GM21825 (cell line): Measurements from ENCODE around the gene CD2BP2.
"Not testable (repeated sequence)": the region's sequence is repeated elsewhere in the genome, so short reads cannot be mapped to it uniquely, and the experiment has no call there.

Source experiments
- ATAC-seq: cut with Tn5 transposase; IDR thresholded peaks from one replicate; pipeline ENCODE4 v1.9.1; 2021; ENCODE audit warnings: mild to moderate bottlenecking, moderate library complexity; ENCODE audit not compliant: unreplicated experiment

The CD2BP2 gene

DNA sequence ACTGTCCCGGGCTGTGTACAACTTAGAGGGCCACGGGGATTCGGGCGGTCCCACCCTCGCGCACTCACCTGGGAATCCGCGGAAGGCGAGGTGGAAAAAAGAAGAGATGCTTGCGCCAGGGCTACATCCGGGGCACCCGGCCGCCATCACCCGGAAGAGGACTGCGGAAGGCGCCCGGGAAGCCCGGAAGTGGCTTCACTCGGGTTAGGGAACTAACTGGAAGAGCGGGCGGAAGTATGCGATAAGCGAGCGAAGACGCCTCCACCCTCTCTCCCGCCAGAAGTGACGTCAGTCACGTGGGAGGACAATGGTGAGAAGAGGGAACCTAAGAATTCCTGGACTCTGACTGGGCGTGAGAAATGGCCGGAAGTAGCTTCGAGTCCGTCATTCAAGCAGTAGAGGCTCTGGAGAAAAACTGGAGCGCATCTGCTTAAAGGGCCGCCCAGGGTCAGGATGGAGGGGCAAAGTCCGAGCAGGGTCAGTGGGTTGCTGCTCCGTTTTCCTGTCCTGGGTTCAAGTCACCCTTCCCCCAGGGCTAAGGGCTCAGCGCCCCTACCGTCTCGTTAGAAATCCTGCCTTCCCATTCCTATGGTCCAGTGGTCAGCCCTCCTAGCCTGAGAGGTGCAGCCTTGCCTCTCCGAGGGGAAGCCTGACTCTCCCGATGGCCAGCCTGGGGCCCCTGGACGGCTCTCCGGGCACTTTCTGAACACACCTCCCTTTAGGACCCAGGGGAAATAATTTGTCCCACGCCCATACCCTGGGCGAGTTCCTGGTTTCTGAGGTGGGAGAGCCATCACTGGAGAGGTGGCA, at the start of gene CD2BP2:
Gene CD2BP2, minus strand, starts transcription at position 165 of the 810 bp plus-strand sequence. CDS start 627 bp downstream, outside the sequence.
- ATAC-seq: peak; percentile 51

DNA sequence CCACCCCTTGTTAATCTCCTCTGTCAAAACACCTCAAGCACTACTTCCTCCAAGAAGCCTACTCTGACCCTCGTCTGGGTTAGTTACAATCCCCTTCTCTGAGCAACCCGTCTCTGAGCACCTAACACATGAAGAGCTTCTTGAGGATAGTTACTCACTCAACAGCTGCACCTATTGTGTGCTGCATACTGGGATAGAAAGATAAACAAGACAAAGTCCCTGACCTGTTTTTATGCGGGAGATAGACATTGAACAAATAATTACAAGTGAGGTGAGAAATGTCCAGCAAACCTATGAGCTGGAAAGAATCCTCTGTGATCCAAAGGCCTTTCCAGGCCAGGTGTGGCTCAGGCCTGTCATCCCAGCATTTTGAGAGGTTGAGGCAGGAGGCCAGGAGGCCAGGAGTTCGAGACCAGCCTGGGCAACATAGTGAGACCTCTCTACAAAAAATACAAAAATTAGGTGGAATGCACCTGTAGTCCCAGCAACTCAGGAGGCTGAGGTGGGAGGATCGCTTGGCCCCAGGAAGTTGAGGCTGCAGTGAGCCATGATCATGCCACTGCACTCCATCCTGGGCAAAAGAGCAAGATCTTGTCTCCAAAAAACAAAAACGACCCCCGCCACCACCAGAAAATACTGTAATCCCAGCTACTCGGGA, 46.8 kb upstream of the CD2BP2 start:
- ATAC-seq: no peak

DNA sequence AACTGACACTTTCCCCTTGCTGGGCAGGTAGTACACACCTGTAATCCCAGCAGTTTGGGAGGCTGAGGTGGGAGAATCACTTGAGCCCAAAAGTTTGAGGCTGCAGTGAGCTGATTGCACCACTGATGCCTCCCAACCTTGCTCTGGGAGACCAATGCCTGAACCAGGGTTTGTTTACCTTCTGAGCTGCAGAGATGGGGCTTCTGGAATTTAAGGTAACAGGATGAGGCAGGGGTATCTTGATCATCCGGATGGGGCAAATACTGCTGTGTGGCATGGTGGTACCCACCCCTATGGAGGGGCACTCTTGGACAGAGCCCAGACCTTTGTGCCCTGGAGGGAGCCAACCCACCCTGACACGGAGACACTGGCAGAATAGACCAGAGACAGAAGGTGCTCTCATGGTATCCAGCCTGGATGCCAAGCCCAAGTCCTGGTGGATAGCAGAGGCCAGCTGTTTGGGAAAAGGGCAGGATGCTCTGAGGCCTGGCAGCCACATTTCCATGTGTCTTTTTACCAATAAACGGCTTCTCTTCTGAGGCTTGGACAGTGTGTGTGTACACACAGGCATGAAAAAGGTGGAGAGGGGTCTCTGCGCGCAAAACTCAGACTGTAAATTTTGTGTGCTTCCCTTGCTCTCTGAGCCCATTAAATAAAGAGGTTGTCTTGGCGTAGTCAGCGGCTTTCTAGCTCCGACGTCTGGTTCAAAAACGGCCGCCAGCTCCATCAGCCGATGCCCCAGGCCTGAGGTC, 44.5 kb upstream of the CD2BP2 start:
- ATAC-seq: no peak

DNA sequence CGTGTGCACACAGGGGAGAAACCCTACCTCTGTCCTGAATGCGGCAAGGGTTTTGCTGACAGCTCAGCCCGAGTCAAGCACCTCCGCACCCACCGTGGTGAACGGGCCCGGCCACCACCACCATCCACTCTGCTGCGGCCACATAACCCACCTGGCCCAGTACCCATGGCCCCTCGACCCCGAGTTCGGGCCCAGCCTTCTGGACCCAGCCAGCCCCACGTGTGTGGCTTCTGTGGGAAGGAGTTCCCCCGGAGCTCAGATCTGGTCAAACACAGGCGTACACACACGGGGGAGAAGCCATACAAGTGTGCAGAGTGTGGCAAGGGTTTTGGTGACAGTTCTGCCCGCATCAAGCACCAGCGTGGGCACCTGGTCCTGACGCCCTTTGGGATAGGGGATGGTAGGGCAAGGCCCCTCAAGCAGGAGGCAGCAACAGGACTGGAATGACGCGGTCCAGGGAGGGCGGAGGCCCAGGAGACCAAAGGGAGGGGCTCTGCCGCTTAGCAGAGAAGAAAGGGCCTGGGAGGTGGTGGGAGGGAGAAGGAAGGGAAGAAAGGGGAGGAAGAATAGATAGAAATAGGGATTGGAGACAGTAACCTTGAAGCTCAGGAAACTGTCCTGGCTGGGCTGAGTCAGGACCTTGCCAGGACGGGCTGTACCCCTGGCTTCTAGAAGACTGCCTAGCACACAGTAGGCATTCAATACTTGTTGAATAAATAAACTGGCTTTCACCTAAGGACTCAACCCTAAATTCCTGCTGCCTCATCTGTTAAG, 43.7 kb upstream of the CD2BP2 start:
- ATAC-seq: no peak

DNA sequence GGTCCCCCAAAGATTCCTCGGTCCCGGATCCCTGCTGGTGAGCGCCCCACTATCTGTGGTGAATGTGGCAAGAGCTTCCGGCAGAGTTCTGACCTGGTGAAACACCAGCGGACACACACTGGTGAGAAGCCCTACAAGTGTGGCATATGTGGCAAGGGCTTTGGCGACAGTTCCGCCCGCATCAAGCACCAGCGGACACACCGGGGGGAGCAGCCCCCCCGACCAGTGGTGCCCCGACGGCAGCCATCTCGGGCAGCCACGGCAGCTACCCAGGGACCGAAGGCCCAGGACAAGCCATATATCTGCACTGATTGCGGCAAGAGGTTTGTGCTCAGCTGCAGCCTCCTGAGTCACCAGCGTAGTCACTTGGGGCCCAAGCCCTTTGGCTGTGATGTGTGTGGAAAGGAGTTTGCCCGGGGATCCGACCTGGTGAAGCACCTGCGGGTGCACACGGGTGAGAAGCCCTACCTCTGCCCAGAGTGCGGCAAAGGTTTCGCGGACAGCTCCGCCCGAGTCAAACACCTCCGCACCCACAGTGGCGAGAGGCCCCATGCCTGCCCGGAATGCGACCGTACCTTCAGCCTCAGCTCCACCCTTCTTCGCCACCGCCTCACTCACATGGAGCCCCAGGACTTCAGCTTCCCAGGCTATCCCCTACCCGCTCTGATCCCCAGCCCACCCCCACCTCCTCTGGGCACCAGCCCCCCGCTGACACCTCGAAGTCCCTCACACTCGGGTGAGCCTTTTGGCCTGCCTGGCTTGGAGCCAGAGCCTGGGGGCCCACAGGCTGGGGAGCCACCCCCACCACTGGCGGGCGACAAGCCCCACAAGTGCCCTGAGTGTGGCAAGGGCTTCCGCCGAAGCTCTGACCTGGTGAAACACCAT, 42.9 kb upstream of the CD2BP2 start:
- ATAC-seq: no peak

DNA sequence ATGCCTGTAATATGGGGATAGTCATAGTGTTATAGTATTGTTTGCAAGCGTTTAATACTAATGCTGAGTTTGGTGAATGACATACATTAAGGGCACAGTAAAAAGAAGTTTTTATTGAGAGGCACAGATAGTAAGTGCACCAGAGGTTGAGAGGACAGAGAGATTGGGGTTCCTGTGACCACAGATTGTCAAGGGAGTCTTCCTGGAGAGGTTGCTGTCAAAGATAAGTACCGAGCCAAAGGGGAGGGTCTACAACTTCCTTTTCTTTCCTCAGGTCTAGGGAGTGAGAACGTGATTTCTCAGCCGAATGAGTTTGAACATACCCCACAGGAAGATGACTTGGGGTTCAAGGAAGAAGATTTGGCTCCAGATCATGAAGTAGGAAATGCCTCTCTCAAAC, 41.9 kb upstream of the CD2BP2 start:
- no peak for ATAC-seq

DNA sequence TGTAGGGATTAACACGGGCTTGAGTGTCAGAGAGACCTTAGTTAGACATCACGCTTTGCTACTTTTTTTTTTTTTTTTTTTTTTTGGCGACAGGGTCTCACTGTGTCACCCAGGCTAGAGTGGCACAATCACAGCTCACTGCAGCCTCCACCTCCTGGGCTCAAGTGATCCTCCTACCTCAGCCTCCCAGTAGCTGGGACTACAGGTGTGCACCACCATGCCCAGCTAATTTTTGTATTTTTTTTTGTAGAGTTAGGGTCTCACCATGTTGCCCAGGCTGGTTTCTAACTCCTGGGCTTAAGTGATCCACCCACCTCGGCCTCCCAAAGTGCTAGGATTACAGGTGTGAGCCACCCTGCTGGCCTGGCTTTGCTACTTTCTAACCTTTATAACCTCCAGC, 41.5 kb upstream of the CD2BP2 start:
- ATAC-seq: not testable (repeated sequence)

DNA sequence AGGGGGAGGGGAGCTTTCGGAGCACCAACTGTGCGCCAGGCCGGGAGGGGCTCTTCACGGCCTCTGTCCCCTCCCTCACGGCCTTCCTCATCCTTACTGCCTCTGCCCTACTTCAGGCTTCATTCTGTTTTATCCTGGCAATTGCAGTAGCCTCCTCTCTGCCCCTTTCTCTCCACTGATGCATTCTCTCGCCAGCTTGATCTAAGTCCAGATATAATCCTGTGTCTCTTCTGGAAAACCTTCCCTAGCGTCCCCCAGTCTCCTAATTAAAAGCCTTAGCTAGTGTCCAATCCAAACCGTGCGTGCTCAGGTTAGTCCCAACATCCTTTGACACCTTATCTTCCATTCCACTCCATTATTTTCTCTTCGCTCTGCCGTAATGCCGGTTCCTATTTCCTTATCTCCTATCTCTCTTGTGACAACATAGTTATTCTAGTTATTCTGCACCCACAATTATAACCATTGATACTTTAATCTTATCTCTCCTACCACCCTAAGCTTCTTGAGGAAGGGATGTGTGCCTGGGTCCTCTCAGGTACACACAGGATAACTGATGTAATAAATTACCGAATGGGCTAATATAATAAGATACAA, 41.0 kb upstream of the CD2BP2 start:
- no peak for ATAC-seq

DNA sequence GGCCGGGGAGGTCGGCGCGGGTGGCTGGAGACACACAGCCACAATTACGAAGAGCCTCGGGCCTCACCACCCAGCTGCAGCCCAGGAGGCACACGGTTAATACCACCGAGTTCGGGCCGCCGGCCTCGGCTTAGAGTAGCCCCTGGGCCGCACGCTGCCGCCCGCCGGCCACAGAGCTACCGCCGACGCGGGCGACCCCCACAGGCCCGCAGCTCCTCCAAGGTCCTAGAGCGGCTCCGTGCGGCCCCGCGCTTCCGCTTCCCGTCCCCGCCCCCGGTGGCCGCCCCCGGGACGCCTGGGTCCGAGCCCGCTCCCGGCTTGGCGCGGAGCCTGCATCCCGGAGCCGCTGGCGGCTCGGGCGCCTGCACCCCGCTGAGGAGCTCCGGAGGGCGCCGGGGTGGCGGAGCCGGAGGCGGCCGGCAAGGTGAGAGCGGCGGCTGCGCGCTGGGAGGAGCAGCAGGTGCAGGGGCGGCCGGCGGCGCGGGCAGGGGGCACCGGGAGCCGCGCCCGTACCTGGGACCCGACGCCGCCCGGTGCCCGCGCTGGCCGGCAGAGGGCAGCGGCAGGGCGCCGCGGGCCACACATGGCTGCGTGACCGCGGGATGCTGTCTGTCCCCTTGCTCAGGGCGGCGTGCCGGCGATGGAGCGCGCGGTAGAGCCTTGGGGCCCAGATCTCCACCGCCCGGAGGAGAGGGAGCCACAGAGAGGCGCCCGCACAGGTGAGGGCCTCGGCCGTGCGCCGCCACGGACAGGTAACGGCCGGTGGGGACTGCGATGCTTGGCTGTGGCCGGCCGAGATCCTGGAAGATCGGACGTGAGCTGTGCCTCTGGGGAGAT, 40.3 kb upstream of the CD2BP2 start, which contains the start of gene ZNF48:
Gene ZNF48, plus strand, starts transcription at position 266 of the 837 bp plus-strand sequence. Its CDS starts 375 bp downstream, at position 641.
- ATAC-seq: peak; percentile 58

DNA sequence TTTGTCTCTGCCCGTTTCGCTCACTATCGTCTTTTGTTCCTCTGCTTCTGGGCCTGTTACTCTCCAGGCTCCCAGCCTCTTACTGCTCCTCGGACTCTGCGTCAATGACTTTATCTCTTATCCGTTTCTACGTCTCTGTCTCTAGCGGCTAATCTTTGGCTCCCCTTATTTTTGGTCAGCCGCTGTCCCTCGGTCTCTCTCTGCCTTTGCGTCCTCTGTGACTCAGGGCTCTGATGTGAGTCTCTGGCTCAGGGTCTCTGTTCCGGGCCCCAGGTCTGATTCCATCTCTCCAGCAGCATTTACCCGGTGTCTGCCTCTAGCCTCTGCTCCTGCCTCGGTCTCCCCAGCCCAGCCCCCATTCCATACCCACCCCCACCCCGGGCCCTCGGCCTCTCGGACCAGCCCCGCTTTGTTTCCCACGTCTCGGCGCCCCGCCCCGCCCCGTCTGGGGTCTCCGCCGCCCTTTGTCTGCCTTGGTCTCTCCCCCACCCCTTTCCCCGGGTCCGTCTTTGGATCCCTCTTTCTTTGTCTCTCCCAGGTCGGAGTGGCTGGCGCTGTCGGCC, 39.6 kb upstream of the CD2BP2 start:
- ATAC-seq: no peak

DNA sequence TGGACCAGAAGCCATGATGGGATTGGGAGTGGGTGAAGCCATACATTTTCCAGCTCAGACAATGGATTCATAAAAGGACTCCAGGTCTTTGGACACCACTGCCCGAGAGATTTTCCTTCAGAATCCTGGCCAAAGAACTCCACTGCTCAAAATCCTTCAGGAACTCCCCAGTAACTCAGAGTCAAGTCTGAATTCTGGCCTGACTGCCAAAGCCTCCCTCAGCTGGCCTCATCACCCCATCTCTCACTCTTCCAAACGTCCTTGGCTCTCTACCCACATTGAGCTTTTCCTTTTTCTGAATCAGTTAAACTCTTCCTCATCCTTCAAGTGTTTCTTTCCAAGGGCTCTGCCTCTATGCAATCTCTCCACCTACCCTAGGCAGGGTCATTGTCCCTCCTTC, 28.4 kb upstream of the CD2BP2 start:
- no peak for ATAC-seq

DNA sequence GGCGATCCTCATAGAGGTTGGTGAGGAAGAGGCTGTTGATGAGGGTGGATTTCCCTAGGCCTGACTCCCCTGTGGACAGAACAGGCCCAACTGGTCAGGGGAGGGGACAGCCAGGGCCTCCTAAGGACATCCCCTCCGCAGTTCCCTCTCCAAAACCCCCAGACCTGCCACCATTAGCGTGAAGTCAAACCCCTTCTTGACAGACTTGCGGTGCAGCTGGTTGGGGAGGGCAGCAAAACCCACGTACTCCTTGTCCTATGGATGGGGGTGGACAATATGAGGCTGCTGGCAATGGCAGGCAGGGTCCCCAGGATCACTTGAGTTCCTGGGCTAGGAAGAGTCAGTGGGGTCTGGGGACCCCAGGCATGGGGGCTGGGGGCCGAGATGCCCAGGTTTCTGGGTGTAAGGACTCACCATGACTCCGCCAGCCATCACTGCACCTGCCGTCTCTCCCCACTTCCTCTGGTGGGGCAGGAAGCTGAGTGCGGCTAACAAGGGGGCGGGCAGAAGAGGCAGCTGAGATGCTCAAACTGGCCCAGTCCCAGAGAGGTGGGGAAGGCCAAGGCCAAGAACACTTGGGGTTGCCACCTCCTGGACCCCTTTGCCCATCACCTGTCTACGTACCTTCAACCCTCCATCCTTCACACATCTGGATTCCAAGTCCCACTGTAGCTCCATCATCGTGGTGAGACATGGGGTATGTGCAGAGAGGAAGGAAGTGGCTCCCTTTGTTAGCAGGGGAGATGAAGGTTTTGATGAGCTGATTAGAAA, 27.2 kb upstream of the CD2BP2 start, which contains the start of gene SEPTIN1:
Gene SEPTIN1, minus strand, starts transcription at position 451 of the 771 bp plus-strand sequence. Its CDS starts 19 bp downstream, at position 432.
- no peak for ATAC-seq

DNA sequence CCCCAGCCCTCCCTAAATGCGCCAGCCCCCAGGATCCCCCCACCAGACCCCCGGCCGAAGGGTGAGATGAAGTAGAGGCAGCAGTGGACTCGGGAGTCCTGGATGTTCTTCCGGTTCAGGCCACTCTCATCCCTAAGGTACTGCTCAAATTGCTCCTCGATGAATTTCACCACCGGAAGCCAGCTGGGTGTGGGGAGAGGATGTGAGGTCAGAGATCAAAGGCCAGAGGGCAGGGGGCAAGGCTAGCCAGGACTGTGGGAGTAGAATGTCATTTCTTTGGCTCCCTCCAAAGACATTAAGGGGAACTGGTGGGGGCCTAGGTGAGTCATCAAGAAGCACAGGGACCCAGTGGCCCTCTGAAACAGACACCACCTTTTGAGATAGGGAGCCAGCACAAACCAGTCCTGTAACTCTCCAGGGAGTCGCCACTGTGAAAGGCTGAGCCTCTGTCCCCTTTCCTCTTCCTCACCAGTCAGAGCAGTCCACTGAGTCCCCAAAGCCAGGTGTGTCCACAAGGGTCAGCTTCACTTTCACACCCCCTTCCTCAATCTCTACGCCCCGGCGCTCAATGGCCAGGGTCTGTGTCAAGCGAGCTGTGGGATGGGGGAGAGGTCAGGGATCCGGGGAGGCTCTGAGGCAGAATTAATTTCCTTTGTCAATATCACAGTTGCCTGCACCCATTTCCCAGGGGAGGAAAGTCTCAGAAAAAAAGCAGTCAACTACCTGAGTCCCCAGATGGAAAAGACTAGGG, 26.4 kb upstream of the CD2BP2 start:
- ATAC-seq: no peak

DNA sequence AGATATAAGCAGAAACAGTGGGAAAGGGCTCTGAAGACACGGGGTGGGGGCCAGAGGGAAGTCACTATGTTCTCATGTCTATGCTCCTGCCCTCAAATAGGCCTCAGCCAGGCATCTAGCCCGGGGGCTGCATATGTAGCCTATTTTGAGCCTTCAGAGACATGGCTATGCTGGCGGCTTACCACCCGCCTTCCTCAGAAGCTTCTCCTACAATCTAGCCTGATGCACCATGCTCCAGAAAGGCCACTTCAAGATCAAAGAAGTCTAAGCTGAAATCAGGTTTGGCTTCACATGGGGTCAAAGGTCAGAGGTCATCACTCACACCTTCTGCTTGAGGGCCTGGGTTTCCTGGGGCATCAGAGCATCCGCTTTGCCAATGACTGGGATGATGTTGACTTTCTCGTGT, 25.7 kb upstream of the CD2BP2 start:
- no peak for ATAC-seq

DNA sequence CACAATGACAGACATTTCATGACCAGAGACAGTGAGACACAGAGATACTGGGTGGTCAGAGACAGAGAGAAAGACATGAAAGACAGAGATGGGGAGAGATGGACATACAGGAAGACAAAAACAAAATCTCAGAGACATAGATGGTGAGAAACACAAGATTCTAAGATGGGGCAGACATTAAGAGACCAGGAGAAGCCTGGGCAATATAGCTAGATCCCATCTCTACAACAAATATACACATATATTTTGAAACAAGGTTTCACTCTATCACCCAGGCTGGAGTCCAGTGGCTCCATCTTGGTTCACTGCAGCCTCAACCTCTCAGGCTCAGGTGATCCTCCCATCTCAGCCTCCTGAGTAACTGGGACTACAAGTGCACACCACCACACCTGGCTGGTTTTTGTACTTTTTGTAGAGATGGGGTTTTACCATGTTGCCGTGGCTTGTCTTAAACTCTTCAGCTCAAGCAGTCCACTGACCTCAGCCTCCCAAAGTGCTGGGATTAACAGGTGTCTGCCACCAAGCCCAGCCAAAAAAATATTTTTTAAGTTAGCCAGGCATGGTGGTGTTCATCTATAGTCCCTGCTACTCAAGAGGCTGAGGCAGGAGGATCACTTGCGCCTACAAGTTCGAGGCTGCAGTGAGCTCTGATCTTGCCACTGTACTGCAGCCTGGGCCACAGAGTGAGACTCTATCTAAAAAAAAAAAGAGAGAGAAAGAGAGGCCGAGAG, 25.1 kb upstream of the CD2BP2 start:
- ATAC-seq: no peak
